Heart left ventricle (tissue), 13 donors: ENCODE results near the gene HERC6.

Experiments
- POLR2A ChIP-seq, 2 donors: fragments of 450-650 bp; IDR thresholded peaks; one replicate each; pipeline ENCODE4 v1.6.1; 2017; ENCODE audit warnings: antibody characterized with exemption in 2 of 2, mild to moderate bottlenecking in 2 of 2, moderate library complexity in 2 of 2
- TF ChIP-seq, protein P1 (sequence below), 12 donors: fragments of 200-600 bp; sonication (generic) in 4 of 12; IDR thresholded peaks; one replicate each; pipeline versions ENCODE4 v1.5.0 to v1.8.0; 2018 to 2022; ENCODE audit warnings: antibody characterized with exemption in 12 of 12, mild to moderate bottlenecking in 5 of 12
- donor health status: ischemic (EF 13 %, LVEDD 7.1; RV severe dilation, severe dysfunction).
- donor health status: DM: no; HTN: yes; CAD: no.
- donor health status: DM: no; HTN: no; CAD: no.
- donor health status: ischemic (EF 25% LVEDD 6.9; RV normal size, moderate dysfunction).
- donor health status: ischemic (EF 25% LVEDD 5.7; RV mildly dilated, moderate dysfunction).
- donor health status: ischemic (EF 35%, LVEDD 5.7; RV mildly dilated, moderate dysfunction).
- donor health status: nonischemic (EF 11% LVEDD 7.7; RV severe dilation, severe dysfunction).
- donor health status: DM: yes; HTN: yes; CAD: no.
- donor health status: PGD.
- donor health status: ischemic (EF 29% LVEDD 5.4; RV normal size, mild dysfunction).
- donor health status: nonischemic (EF 23%, LVEDD 6.1; RV moderate dilation, normal function).

DNA sequence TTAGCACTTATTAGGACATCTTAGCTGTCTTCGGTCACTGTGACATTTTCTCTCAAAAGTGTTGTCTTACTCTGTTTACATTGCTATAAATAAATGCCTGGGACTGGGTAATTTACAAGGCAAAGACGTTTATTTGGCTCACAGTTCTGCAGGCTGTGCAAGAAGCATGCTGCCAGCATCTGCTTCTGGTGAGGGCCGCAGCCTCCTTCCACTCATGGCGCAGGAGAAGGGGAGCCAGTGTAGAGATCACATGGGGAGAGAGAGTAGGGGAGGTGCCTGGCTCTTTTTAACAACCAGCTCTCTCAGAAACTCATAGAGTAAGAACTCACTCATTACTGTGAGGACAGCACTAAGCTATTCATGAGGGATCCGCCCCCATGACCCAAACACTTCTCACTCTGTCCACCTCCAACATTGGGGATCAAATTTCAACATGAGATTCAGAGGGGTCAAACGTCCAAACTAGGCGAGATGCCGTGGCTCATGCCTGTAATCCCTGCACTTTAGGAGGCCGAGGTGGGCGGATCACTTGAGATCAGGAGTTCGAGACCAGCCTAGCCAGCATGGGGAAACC, 43.5 kb upstream of the HERC6 start:
- TF ChIP-seq, protein P1, sequence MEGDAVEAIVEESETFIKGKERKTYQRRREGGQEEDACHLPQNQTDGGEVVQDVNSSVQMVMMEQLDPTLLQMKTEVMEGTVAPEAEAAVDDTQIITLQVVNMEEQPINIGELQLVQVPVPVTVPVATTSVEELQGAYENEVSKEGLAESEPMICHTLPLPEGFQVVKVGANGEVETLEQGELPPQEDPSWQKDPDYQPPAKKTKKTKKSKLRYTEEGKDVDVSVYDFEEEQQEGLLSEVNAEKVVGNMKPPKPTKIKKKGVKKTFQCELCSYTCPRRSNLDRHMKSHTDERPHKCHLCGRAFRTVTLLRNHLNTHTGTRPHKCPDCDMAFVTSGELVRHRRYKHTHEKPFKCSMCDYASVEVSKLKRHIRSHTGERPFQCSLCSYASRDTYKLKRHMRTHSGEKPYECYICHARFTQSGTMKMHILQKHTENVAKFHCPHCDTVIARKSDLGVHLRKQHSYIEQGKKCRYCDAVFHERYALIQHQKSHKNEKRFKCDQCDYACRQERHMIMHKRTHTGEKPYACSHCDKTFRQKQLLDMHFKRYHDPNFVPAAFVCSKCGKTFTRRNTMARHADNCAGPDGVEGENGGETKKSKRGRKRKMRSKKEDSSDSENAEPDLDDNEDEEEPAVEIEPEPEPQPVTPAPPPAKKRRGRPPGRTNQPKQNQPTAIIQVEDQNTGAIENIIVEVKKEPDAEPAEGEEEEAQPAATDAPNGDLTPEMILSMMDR (IDR thresholded peaks at IDR 0.05): no peak
- no peak for TF ChIP-seq POLR2A (IDR thresholded peaks at IDR 0.05)
